ENCODE measurements around the gene DDB1. TPM values are rescaled to one million over a fixed set of nuclear protein-coding genes. Genes with fewer than 3 reads are reported as not detected.

DDB1 gene
- total and polyA plus RNA-seq, 2 of the 4 experiments (the other 2 are of a cell fraction), result 221 to 412 TPM

DNA sequence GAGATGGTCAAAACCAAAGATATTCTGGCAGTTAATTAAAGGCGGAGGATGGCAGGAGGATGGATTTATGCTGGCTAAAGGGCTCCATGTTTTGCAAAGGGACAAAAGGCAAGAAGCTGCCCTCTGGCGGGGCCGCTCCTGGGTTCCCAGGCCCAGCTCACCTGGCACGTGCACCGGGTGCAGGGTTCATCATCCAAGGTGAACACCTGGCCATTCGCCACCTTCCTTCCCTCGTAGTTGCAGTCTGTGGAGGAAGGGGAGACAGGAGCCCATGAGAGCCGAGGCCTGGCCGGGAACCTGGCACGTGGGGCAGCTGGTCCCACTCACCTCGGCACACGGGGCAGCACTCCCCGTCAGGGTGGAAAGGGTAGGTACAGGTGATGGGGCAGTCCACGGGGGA lies 68.1 kb downstream of the DDB1 start:
- H3K4me3 ChIP-seq (ENCODE audit: insufficient read depth, low read depth, low read length), result no peak overlapping the region
- H2BK15ac ChIP-seq (ENCODE audit: low read depth, low read length), result no peak overlapping the region
- H3K9me3 ChIP-seq (ENCODE audit: control insufficient read depth, insufficient read depth, low read length), result no peaks in the 10 kb centered on the region
- H3K27me3 ChIP-seq (ENCODE audit: control insufficient read depth, insufficient read depth, low read length), result no peaks in the 10 kb centered on the region
- H2BK5ac ChIP-seq (ENCODE audit: low read depth, low read length, poor library complexity, severe bottlenecking), result no peak overlapping the region
- no peak overlapping the region for H3K23ac ChIP-seq (ENCODE audit: low read depth, low read length)
- CTCF ChIA-PET, result no interaction called here
- TF ChIP-seq BHLHE40 (IDR thresholded peaks at IDR 0.05; ENCODE audit: low read depth, low read length), result no peak
- TF ChIP-seq RCOR1 (IDR thresholded peaks at IDR 0.05; ENCODE audit: insufficient replicate concordance, low read length), result no peak
- TF ChIP-seq MAZ (IDR thresholded peaks at IDR 0.05; ENCODE audit: borderline replicate concordance, low read depth, low read length), result no peak
- no peak for TF ChIP-seq RAD21 (IDR thresholded peaks at IDR 0.05; ENCODE audit: low read length)
- no peak for TF ChIP-seq CEBPB (IDR thresholded peaks at IDR 0.05; ENCODE audit: low read depth, low read length)
- TF ChIP-seq, protein P1, sequence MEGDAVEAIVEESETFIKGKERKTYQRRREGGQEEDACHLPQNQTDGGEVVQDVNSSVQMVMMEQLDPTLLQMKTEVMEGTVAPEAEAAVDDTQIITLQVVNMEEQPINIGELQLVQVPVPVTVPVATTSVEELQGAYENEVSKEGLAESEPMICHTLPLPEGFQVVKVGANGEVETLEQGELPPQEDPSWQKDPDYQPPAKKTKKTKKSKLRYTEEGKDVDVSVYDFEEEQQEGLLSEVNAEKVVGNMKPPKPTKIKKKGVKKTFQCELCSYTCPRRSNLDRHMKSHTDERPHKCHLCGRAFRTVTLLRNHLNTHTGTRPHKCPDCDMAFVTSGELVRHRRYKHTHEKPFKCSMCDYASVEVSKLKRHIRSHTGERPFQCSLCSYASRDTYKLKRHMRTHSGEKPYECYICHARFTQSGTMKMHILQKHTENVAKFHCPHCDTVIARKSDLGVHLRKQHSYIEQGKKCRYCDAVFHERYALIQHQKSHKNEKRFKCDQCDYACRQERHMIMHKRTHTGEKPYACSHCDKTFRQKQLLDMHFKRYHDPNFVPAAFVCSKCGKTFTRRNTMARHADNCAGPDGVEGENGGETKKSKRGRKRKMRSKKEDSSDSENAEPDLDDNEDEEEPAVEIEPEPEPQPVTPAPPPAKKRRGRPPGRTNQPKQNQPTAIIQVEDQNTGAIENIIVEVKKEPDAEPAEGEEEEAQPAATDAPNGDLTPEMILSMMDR (conservative IDR thresholded peaks at IDR 0.05; ENCODE audit: low read depth, low read length), result no peak
- no peak for TF ChIP-seq MAFK (IDR thresholded peaks at IDR 0.05; ENCODE audit: low read depth, low read length)
- no peak for TF ChIP-seq USF2 (IDR thresholded peaks at IDR 0.05; ENCODE audit: low read depth, low read length)
- TF ChIP-seq POLR2A (IDR thresholded peaks at IDR 0.05; ENCODE audit: low read depth, low read length), result no peak
- no peak for TF ChIP-seq FOS (IDR thresholded peaks at IDR 0.05; ENCODE audit: low read depth, low read length)
- H4K20me1 ChIP-seq (ENCODE audit: insufficient read depth, low read length), result no peaks in the 10 kb centered on the region
- no peak overlapping the region for H2AFZ ChIP-seq (replicated peaks; ENCODE audit: low read length, poor library complexity)
- intact Hi-C loops (cut with micrococcal nuclease), result no loop called here
- no peak overlapping the region for H2AK9ac ChIP-seq (replicated peaks; ENCODE audit: low read depth, low read length, poor library complexity)
- DNase-seq, result no peak
- H2BK20ac ChIP-seq (ENCODE audit: low read depth, low read length), result no peak overlapping the region
- H3K79me1 ChIP-seq (ENCODE audit: low read depth in 1 of 2, low read length in 2 of 2), result no peaks in the 10 kb centered on the region
- H3K4ac ChIP-seq (ENCODE audit: low read depth, low read length), result no peak overlapping the region
- H3K4me2 ChIP-seq (ENCODE audit: low read depth, low read length), result no peak overlapping the region
- dilution Hi-C loops (cut with HindIII; ENCODE audit: low sequenced_read_pairs, unreplicated experiment), result no loop called here
- POLR2A ChIA-PET (ENCODE audit: unreplicated experiment), result no interaction called here
- H4K8ac ChIP-seq (ENCODE audit: low read depth in 2 of 2, low read length in 2 of 2), result no peak overlapping the region
- H3K9me1 ChIP-seq (ENCODE audit: insufficient read depth, low read length), result no peaks in the 10 kb centered on the region; the same call in 1 of the 2 replicates
- no peak for ATAC-seq (ENCODE audit: low read depth)
- no peak overlapping the region for H4K91ac ChIP-seq (ENCODE audit: insufficient read depth, low read depth, low read length)
- no peak overlapping the region for H2BK120ac ChIP-seq (ENCODE audit: low read depth, low read length)
- H3K18ac ChIP-seq (ENCODE audit: low read depth, low read length), result no peak overlapping the region
- H3K27ac ChIP-seq (ENCODE audit: insufficient read depth, low read length), result no peak overlapping the region
- H3K36me3 ChIP-seq (ENCODE audit: control insufficient read depth, insufficient read depth, low read length), result no peaks in the 10 kb centered on the region
- no peak overlapping the region for H3K56ac ChIP-seq (ENCODE audit: extremely low read depth, insufficient read depth, low read length)
- H3K14ac ChIP-seq (replicated peaks; ENCODE audit: low read depth, low read length), result no peak overlapping the region
- no peaks in the 10 kb centered on the region for H3K4me1 ChIP-seq (ENCODE audit: control insufficient read depth, insufficient read depth, low read length)
- no peak overlapping the region for H3K9ac ChIP-seq (ENCODE audit: low read depth, low read length)
- H2AK5ac ChIP-seq (ENCODE audit: low read depth, low read length), result no peak overlapping the region
- no peak overlapping the region for H4K5ac ChIP-seq (ENCODE audit: low read depth, low read length)
- WGBS, 2 experiments (ENCODE audit: extremely low coverage in 2 of 2, insufficient read length in 1 of 2), result 100% methylated on average over 1 of the region's 14 CpGs; no CpG with 5 or more reads in 1 of the 2 experiments
- no TSS peak for BruUV-seq (replicated peaks)
- in situ Hi-C loops (cut with MboI; ENCODE audit: low sequenced_read_pairs), result no loop called here
